ENCODE measurements around the gene HIVEP2. TPM values are rescaled to one million over a fixed set of nuclear protein-coding genes. Genes with fewer than 3 reads are reported as not detected.

Gene HIVEP2
- total RNA-seq, 1 donor from 2014 or later, result 27.0 TPM

DNA sequence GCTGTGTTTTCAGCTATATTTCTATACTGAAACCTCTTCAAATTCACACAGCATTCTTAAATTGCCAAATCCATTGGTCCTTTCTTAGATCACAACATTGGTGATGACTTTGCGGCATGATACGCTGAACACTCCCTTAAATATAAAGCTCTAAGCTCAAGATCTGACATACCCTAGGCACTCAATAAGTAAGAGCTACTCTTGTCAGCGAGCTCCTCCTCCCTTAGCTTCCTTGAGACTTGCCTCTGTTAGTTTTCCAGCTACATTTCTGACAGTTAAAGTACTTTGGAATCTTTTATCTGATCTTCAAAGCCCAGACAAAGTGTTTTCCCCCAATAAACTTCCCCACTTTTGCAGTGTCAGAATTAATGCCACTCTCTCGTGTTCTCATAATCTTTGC is 117.0 kb downstream of the HIVEP2 start:
- intact Hi-C loops (cut with micrococcal nuclease), result loop anchor here (1.0 to 10.0 kb wide), 2 partner anchors 11 to 353 kb away; no protein-coding TSS in a partner anchor

DNA sequence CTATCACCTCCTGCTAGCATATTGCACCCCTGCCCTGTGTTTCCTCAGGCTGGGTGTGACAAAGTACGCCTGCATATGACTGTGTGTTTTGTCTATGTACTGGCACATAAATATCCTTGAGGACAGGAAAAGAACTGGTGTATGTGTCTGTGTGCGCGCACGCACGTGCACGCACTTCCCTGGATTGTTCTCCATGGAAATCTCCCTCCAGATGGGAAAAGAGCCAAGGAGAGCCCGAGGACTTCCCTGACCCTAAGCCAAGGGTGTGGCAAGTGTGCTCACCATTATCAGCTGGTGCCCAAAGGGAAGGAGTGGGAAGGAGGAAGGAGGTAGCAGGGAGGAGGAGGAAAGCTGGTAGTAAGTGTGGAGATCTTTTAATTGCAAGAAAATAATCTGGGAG is 117.6 kb downstream of the HIVEP2 start:
- intact Hi-C loops (cut with micrococcal nuclease), result loop anchor here (1.0 to 10.0 kb wide), 2 partner anchors 12 to 353 kb away; no protein-coding TSS in a partner anchor

DNA sequence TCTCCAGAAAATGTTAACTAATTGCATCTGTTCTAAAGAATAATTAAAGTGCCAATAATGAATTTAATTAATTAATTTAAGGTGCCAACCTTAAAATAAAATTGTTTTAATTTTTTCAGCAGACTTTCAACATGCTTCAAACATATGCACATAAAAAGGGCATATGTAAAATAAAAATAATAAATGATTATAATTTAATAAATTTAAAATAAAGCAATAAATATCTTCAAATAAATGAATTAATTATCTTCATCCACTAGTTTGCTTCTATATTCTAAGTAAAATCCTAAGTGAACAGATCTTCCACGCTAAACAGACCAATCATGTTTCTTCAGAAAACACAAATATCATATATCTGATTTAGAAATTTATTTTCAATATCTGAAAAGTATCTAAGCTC is 119.2 kb downstream of the HIVEP2 start:
- intact Hi-C loops (cut with micrococcal nuclease), result loop anchor here (10.0 kb wide), 1 partner anchor 351 kb away; no protein-coding TSS in a partner anchor

DNA sequence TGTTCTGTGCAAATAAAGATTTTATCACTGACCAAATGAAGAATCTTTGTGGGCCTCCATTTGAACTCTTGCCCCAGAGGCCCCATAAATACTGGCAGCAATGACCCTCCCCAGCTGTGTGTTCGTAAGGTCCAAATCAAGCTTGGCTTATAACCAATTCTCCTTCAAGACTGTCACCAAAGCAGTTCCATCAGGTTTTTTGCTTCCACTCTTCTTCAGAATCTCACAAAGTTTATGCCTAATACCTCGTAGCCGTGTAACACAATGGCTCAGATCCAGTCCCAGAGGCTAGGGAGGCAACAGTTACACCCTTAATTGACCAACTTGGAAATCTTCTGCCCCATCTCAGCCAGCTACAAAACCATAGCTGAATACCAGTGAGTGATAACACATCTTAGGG is 120.5 kb downstream of the HIVEP2 start:
- intact Hi-C loops (cut with micrococcal nuclease), result loop anchor here (1.0 to 10.0 kb wide), 4 partner anchors 9 to 427 kb away; no protein-coding TSS in a partner anchor

DNA sequence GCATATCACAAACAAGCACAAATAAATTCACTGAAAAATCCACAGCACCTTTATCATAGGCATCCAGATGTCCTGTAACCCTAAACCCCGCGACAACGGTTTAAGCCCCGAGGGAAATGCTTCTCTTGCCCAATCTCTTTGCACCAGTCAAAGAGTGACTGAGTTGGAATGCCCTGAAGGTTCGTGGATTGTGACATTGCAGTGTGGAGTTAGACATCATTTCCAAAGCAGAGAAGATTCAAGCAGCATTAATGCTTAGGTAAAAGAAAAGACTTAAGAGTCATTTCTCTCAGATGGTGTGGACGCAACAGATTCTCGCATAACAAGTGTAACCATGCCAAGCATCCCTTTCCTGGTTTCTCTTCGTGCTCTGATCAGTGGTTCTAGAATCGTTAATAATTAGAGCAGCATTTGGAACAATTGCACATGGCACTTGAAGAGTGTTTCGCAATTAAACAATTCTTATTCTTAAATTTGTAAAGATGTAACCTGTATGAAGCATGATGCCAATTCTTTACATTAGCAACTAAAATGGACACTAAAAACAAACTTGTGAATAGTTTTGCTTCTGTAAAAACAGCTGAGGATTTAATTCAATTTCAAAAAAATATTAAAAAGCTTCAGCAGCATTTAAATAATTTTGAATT is 121.6 kb downstream of the HIVEP2 start:
- intact Hi-C loops (cut with micrococcal nuclease), result loop anchor here (5.0 to 10.0 kb wide), 3 partner anchors 76 to 426 kb away; no protein-coding TSS in a partner anchor

DNA sequence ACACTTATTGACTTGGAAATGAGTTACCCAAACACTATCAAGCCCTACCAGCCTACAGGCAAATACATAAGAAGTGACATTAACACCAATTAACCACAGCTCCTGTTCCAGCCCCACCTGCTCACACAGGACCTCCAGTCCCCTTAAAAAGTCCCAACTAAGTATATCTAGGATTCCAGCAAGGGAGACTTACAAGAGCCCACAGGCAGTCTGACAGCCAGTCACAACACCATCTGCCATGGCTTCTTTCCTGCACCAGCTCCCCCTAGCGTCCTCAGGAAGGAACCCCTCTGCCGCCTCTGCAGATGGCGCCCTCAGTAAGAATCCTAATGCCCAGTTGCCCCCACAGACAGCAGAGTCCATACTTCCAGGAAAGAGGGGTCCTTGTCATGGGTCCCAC is 122.1 kb downstream of the HIVEP2 start:
- intact Hi-C loops (cut with micrococcal nuclease), result loop anchor here (1.0 to 10.0 kb wide), 4 partner anchors 15 to 426 kb away; no protein-coding TSS in a partner anchor

DNA sequence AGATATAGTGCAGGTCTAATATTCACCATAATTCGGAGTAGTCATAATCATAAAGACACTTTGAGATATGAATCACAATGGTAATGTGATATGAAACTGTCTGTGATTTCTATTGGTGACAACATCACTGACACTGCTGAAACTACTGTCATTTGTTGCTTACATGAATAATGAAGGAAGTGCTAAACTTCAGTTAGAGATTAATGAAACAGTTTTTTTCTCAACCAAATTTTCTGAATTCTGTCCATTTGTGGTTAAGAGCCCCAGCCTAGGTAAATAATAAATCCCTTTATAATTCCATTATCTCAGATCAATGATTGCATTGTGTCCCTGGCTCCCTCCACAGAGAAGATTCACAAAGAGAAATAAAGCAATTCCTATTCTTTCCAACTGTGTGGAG is 122.6 kb downstream of the HIVEP2 start:
- intact Hi-C loops (cut with micrococcal nuclease), result loop anchor here (1.0 to 10.0 kb wide), 4 partner anchors 16 to 425 kb away; no protein-coding TSS in a partner anchor

DNA sequence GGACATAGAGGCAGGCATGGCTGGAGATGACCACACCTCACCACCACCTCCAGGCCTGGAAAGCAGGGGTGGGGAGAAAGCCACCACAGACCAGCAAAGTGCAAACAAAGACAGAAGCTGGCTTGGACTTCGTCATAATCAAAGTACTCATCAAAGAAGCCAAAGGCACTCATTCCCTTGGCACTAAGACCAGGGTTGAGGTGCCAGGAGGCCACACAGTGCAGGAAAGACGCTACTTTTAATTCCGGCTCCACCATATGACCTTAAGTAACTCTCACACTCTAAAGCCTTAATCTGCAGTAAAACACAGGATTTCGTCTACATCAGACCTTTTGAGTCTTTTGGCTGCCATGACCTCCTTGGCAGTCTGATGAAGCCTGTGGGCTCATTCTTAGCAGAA is 123.1 kb downstream of the HIVEP2 start:
- intact Hi-C loops (cut with micrococcal nuclease), result loop anchor here (1.0 to 10.0 kb wide), 4 partner anchors 16 to 425 kb away; no protein-coding TSS in a partner anchor

DNA sequence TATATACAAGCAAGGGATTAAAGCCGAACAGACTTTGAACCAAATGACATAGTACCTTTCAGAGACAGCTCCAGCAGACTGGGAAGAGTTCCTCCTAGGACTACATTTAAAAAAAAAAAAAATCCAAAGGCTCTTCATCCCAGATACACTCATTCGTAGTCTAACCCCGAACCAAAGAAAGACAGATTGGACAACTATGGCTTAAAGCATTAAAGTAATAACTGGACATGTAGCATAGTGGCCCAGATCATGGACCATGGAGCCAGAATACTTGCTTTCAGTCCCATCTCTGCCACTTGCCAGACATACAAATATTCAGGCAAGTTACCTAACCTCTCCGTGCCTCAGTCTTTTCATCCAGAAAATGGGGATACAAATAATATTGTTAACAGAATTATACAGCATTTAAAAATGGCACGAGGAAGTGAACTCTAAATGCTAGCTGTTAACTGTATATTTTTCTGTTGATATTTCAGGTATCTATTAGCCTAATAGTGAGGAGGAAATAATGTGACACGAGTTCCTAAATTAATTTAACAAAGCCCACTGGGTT is 123.7 kb downstream of the HIVEP2 start:
- intact Hi-C loops (cut with micrococcal nuclease), result loop anchor here (5.0 to 10.0 kb wide), 3 partner anchors 74 to 424 kb away; no protein-coding TSS in a partner anchor

DNA sequence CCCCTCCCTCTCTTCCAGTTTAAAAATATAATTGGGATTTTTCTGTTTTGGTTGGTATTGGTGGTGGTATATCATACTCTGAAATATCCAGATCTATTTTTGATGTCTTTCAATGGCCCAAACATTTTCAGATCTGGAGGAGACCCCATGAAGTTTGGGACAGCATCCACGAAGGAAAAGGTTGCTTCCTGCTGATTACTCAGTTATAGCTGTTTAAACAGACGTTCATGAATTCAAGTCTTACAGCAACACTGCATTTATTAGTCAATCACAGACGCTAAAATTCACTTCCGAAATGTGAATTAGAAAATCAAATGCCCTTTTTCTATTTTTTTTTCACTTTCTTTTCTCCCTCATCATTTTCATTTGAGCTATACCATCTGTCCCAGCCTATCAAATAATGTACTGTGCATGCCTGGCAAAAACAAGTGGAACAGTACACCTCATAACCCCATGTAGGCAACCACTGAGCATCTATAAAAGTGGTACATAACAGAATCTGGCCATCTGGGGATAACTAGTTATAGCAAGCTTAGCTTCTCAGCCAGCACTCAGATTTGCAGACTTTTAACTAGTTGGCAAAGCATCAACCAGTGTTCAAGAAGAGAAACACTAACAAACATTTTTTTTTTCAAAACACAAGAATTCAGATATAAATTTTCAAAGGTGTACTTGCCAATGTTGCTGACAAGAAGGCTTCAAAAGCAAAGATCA is 124.5 kb downstream of the HIVEP2 start:
- intact Hi-C loops (cut with micrococcal nuclease), result loop anchor here (1.0 to 10.0 kb wide), 7 partner anchors 22 to 423 kb away; partner anchors contain the start of gene AIG1

DNA sequence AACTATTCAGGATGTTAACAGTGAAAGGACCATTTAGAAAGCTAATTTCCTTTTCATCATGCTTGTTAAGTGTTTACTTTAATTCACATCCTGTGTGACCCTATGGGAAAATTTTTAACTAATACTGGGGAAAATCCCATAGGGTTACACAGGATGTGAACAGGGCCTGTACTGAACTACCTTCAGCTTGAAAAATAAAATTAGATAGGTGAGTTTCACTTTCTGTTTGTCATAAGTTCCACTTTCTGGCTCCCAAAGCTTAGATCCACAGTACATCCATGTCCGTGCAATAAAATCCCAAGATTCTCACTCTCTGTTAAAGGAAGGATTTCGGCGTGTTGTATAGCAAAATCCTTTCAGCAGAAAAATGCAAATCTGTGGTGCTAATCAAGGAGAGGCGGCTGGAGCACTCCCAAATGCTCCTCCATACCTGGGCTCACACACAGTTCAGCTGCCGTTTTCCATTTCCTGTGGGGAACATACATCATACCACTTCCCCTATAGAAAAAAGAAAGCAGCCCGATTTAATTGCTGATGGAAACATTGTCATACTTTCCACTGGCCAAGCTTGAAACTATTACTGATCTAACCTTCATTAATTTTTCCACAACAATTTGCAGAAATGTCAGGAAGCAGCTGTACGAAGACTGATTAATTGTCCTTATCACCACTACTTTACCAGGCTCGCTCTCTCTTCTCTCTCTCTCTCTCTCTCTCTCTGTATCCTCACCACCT is 125.2 kb downstream of the HIVEP2 start:
- intact Hi-C loops (cut with micrococcal nuclease), result loop anchor here (1.0 to 10.0 kb wide), 15 partner anchors 8 to 1524 kb away; partner anchors contain the start of genes AIG1 and LTV1

DNA sequence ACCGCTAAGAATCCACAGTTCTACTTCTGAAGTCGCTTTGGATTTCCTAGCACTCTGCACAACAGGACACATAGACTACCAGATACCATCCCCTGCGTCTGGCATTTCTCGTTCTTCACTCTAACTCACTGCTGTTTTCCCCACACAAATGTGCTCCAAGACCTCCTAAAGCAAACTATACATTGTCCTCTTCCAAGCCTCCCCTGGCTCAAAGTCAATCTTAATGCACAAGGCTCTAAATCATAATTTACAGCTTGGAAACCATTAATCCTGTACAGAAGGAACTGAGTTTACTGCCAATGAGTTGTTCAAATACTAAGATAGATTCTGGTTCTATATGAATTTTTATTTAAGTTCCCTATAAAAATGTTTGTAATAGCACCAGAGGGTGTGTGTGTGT is 128.5 kb downstream of the HIVEP2 start:
- intact Hi-C loops (cut with micrococcal nuclease), result loop anchor here (10.0 kb wide), 1 partner anchor 122 kb away; no protein-coding TSS in a partner anchor

DNA sequence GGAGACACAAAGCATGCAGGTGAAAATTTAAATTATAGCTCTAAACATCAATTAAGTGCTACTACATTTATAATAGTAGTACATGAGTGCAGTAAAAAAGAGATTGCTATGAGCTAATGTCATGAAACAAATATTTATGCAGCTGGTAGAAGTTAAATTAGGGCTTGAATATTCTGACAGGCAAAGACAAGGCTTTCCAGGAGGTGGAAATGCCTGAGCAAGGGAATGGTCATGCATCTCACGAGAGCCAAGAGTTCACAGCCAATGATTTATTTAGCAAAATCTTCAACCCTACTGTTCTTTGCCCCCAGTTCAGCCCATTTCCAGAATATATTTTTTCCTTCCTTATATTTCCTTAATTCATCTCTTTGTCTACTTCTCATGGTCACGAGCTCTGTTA is 128.9 kb downstream of the HIVEP2 start:
- intact Hi-C loops (cut with micrococcal nuclease), result loop anchor here (10.0 kb wide), 1 partner anchor 121 kb away; no protein-coding TSS in a partner anchor

DNA sequence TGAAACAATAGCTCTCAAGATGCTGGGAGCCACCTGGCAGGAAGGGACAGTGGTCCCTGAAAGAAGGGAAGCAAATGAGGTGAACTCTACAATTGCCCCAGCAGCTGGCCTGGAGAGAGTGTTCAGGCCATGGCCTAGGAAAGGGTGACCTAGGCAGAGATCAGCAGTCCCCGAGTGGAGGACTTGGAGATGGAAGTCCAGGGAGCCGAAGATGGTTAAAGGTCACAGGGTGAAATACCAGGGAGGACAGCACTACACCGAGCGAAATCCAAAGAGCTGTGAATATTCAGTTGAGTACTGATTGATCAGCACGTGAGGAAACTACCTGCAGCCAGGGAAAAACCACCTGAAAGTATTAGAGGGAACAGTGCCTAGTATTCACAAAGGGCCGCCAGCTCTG is 133.1 kb downstream of the HIVEP2 start:
- intact Hi-C loops (cut with micrococcal nuclease), result loop anchor here (1.0 to 10.0 kb wide), 4 partner anchors 7 to 246 kb away; no protein-coding TSS in a partner anchor

DNA sequence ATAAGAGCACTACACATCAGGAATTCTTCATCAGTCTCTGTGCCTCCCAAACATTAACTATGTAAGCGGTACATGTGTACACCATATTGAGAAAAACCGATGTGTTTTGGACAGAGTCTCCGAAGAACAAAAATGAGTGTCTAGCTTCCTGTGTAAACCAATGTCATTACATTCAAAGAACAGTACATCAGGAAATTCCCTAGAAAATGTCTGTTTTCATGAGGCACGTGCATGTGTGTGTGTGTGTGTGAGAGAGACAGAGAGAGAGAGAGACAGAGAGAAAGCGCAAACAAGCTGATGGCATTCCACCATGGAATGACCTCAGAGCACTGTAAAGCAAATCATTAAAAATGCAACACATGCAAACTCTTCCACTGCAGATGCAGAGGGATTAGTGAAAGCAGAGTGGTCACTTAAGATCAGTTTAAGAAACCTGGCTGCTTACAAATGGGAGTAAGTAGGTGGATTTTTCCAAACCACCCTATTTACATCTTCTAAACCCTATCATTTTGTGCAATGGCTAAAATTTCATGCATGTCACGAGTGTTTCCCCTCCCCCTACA is 133.9 kb downstream of the HIVEP2 start:
- intact Hi-C loops (cut with micrococcal nuclease), result loop anchor here (1.0 to 10.0 kb wide), 3 partner anchors 8 to 116 kb away; no protein-coding TSS in a partner anchor

DNA sequence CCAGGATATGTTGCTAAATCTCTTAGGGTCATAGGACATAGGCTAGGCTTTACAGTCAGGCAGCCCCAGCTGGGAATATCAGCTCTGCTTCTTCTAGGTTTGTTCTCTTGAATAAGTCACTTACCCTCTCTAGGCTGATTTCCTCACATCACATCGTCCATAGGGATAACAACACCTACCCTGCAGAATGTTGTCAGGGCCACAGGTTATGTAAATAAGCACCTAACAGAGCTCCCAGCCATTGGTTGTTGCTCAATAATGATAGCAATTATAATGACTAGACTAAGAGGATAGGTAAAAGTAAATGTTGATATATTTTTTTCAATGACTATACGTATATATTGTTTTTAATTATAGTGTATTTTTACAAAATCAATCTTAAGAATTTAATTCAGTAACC is 135.0 kb downstream of the HIVEP2 start:
- intact Hi-C loops (cut with micrococcal nuclease), result loop anchor here (5.0 to 10.0 kb wide), 2 partner anchors 38 to 115 kb away; no protein-coding TSS in a partner anchor

DNA sequence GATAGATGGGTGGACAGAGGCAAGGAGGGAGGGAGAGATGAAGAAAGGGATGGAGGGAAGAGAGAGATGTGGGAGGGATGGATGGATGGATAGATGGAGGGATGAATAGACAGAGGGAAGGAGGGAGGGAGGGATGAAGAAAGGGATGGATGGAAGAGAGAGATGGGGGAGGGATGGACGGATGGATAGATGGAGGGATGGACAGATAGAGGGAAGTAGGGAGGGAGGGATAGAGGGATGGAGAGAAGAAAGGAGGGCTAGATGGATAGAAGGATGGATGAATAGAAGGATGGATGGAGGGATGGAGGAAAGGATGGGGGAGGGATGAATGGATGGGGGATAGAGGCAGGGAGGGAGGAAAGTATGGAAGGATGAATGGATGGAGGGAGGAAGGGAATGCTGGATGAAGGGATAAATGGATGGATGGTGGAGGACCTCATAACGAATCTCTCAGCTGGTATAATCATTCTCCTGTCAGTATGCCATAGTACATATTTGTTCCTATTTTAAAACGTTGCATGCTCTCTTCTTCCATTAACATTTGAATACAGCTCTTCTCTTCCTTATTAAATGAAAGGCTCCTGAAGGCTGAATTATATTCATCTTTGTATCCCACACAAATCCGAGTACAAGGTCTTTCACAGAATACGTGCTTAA is 136.4 kb downstream of the HIVEP2 start:
- intact Hi-C loops (cut with micrococcal nuclease), result no loop called here

DNA sequence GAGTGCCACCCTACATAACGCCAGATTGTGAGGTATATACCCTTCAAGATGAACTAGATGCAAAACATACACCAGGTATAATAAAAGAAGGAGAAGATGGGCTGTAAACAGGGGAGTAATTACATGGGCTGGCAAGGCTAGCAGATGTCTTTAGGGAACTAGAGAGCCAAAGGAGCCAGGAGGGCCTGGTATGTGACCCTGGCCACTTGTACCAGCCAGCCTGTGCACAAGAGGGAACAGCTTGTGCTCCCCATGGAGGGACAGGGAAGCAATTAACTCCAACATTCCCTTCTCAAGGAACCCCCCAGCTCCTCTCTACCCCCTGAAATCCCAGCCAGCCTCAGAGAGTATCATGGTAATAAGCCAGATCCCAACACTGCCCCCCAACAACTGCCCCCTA is 139.9 kb downstream of the HIVEP2 start:
- intact Hi-C loops (cut with micrococcal nuclease), result no loop called here

DNA sequence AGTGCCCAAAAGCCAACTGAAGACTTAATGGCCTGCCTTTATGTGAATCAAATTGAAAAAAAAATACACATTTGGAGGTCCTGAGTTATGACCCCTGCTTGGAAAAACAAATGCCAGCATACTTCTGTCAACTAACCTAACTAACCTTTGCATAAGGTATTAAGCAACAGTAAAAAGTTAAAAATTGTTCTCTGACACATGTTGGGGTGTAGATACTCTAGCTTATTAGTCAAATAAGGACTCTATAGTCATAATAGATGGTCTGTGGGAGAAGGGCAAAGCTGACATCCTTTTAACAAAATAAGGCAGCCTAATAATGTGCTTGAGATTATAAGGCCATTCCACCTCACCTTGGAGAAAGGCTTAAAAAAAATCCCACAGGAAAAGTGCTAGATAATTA is 140.5 kb downstream of the HIVEP2 start:
- intact Hi-C loops (cut with micrococcal nuclease), result no loop called here

All from T-helper 1 cell treated with Interleukin-12 subunit alpha and Interleukin-12 subunit beta and Interleukin-4 antibody, amounts not matched to agents 30 ng/mL and 1 ng/mL, for 36 hours (primary cell).